ENCODE measurements around the gene SBDS.
"Not testable (repeated sequence)": the region's sequence is repeated elsewhere in the genome, so short reads cannot be mapped to it uniquely, and the experiment has no call there.

- not testable (repeated sequence) for TF ChIP-seq POLR2A, CTCF (IDR thresholded peaks at IDR 0.05)
Observed at GRCh38 chr7:67043559-67043930, 48.2 kb upstream of the SBDS start.

All from right lobe of liver (tissue), 4 donors.